Gastrocnemius medialis (tissue), 4 donors: Measurements from ENCODE around the gene CERS3.

ENCODE experiments used
- CTCF ChIP-seq, 5 experiments: fragments of 450-650 bp in 3 of 5; fragments of 200-600 bp in 2 of 5; sonication (generic) in 2 of 5; IDR thresholded peaks in 4 of 5; conservative IDR thresholded peaks in 1 of 5; 1 replicate in 4 of 5; 2 replicates in 1 of 5; pipeline ENCODE4 v1.5.1; 2016 to 2019; ENCODE audit warnings: antibody characterized with exemption in 5 of 5, mild to moderate bottlenecking in 3 of 5, moderate library complexity in 3 of 5
- POLR2A ChIP-seq, 2 donors: fragments of 450-650 bp; IDR thresholded peaks; one replicate each; pipeline ENCODE4 v1.6.1; 2017; ENCODE audit warnings: antibody characterized with exemption in 2 of 2, mild to moderate bottlenecking in 2 of 2, moderate library complexity in 2 of 2

DNA sequence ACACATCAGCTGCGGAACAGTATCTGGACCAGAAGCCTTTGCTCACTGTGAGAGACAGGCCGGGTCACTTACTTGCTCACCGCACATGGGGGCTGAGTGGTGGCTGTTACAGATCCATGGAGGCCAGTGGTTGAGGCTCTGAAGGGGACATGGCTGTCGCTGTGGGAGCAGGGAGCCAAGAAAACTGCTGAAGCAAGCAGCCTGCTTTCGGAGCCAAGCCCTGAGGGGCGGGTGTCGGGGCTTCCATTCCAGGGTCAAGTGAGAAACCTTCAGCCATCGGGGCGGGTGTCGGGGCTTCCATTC lies 144.7 kb downstream of the CERS3 start:
- TF ChIP-seq CTCF (IDR thresholded peaks at IDR 0.05 in 4 of 5, conservative IDR thresholded peaks at IDR 0.05 in 1 of 5) (no peak), POLR2A (IDR thresholded peaks at IDR 0.05) (no peak)
